ENCODE data around the gene HM13.
"Not testable (repeated sequence)": the region's sequence is repeated elsewhere in the genome, so short reads cannot be mapped to it uniquely, and the experiment has no call there.

HM13 gene

DNA sequence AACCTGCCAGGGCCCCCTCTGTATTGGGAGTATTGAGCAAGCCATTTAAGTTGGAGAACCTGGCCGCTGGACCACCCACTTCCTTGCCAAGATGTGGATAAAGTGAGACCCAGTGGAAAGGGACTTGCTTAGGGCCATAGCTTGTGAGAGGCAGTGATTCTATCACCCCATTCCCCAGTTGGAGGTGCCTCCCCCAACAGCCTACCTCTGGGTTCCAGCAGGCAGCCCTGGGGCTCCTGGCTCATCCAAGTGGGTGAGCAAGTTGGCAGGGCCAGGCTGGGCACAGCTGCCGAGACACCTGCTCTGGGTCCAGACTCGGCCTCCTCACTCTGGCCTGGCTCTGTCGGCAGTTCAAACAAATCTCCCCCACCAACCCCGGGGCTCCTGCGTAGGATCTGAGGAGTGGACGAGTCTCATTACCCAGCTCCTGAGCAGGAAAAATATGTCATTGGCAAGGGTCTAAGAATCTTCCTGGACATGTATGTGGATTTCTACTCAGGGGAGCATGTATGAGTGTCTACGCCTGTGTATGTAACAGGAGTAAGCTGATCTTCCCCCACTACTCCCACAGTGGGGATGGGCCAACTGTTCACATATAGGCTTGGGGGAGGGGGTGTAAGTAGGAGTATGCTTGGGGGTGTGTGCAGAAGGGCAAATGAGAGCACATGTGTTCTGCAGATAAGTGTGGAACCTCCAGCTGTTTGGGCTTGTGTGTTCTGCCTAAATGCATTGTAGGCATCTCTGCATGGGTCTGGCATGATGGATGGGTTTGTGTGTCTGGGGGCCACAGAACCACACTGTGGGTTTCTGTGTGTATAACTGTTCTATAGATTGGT lies 92.8 kb downstream of the HM13 start:
- no peak overlapping the region for H3K9ac ChIP-seq
- H3K4me3 ChIP-seq = no peak overlapping the region

DNA sequence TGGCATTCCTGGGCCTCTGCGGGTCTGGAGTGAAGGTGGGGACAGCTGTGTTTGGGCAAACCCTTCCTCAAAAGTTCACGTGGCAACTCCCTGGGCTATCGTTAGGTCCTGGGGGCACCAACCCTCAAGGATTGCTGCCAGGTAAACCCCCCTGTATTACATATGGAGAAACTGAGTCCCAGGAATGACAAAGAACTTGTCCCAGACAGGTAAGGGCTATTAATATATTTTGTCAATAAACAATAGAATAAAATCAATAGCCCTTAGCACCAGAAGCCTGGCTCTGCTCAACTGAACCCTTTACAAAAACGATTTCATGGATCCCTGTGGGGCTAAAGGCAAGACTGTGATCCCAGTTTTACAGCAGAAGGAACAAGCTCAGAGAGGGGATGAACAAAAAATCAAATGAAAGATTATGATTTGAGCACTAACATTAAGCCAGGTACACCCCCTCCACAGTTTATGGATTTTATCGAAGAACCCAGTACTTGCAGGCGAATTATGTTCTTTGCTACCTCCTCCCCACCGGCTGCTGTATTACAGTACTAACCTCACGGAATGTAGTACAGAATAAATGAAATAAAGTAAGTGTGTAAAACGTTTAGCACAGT lies 93.5 kb downstream of the HM13 start:
- TF ChIP-seq Cebpa-rat (IDR thresholded peaks at IDR 0.05) = no peak
- Histone ChIP-seq H3K9ac (no peak overlapping the region), H3K4me3 (no peak overlapping the region), H3K27me3 (peaks cover 85% of the 10 kb centered on the region), H3K36me3 (no peaks in the 10 kb centered on the region), H4K20me1 (peaks cover 63% of the 10 kb centered on the region), H3K4me1 (peaks cover 26% of the 10 kb centered on the region), H3K4me2 (no peak overlapping the region), H3K9me3 (no peaks in the 10 kb centered on the region), H3K27ac (no peak overlapping the region)

More for the DNA sequence above, 92.8 kb downstream of the HM13 start:
- Histone ChIP-seq H3K4me1 (peaks cover 21% of the 10 kb centered on the region), H3K4me2 (no peak overlapping the region), H4K20me1 (peaks cover 68% of the 10 kb centered on the region), H3K9me3 (no peaks in the 10 kb centered on the region), H3K36me3 (no peaks in the 10 kb centered on the region), H3K27ac (no peak overlapping the region), H3K27me3 (peaks cover 92% of the 10 kb centered on the region)
- no peak for TF ChIP-seq Cebpa-rat (IDR thresholded peaks at IDR 0.05)

DNA sequence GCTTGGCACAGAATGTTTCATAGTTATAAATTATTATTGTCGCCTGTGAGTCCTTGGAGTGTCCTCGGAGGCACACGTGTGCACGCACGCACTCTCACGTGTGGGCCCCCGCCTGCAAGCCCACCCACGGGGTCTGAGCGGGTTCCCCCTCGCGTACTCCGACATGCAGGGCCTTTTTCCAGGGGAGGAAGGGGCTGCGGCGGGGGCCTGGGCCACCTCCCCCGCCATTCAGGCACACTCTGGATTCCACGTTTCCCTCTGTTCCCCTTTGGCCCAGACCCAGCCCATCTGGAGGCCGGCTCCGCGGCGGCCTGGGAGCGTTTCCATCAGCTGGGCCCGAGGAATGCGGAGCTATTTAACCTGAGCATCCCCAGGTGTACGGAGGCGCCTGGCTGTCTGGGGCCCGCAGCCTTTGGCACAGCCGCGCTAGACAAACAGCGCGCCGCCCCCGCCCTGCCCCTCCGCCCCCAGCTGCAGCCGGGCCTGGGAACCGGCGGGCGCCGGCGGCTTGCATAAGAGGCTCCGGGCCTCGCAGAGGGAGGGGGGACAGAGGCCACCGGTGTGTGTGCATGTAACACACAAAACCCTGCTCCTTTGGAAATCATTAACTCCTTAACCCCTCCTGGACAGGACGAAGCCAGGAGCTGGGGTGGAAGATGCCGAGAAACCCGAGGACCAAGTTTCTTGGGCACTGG lies 94.2 kb downstream of the HM13 start:
- H3K9me3 ChIP-seq = no peaks in the 10 kb centered on the region
- peaks cover 78% of the 10 kb centered on the region for H3K27me3 ChIP-seq
- H3K27ac ChIP-seq = no peak overlapping the region
- H3K9ac ChIP-seq = no peak overlapping the region
- no peak for TF ChIP-seq Cebpa-rat (IDR thresholded peaks at IDR 0.05)
- H3K4me1 ChIP-seq = peaks cover 26% of the 10 kb centered on the region
- H4K20me1 ChIP-seq = peaks cover 57% of the 10 kb centered on the region
- no peak overlapping the region for H3K4me2 ChIP-seq
- no peaks in the 10 kb centered on the region for H3K36me3 ChIP-seq
- no peak overlapping the region for H3K4me3 ChIP-seq

DNA sequence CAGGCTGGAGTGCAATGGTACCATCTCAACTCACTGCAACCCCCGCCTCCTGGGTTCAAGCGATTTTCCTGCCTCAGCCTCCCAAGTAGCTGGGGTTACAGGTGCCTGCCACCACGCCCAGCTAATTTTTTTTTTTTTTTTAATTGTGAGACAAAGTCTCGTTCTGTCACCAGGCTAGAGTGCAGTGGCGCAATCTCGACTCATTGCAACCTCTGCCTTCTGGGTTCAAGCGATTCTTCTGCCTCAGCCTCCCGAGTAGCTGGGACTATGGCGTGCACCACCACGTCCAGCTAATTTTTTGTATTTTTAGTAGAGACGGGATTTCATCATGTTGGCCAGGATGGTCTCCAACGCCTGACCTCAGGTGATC lies 98.0 kb downstream of the HM13 start:
- H3K9me3 ChIP-seq, H3K27ac ChIP-seq, H3K4me3 ChIP-seq, H3K9ac ChIP-seq, H3K36me3 ChIP-seq: not testable (repeated sequence)
- Histone ChIP-seq H3K4me2 (0 out of 2 replicates have a peak overlapping the region, but pooled peaks have one; percentile 44), H3K4me1 (peaks cover 15% of the 10 kb centered on the region), H4K20me1 (peaks cover 22% of the 10 kb centered on the region), H3K27me3 (peaks cover 40% of the 10 kb centered on the region)

DNA sequence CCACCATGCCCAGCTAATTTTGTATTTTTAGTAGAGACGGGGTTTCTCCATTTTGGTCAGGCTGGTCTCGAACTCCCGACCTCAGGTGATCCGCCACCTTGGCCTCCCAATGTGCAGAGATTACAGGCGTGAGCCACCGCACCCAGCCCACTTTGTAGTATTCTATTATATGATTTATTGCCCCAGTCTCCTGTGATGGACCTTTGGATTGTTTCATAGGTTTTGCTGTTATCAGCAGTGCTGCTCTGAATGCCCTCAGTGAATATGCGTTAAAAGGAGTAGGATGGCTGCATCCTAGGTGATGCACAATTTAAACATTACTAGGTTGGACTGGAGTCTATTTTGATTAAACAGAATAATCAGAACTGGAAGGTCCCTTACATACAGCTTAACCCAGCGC lies 101.2 kb downstream of the HM13 start:
- Histone ChIP-seq H3K4me2 (no peak overlapping the region), H3K27me3 (peaks cover 10% of the 10 kb centered on the region; the same call in 1 of the 2 replicates), H3K9me3 (no peaks in the 10 kb centered on the region), H3K27ac (no peak overlapping the region), H3K36me3 (no peaks in the 10 kb centered on the region), H3K4me1 (peaks cover 21% of the 10 kb centered on the region), H4K20me1 (no peaks in the 10 kb centered on the region), H3K9ac (no peak overlapping the region), H3K4me3 (no peak overlapping the region)
- TF ChIP-seq Cebpa-rat (IDR thresholded peaks at IDR 0.05) = no peak

DNA sequence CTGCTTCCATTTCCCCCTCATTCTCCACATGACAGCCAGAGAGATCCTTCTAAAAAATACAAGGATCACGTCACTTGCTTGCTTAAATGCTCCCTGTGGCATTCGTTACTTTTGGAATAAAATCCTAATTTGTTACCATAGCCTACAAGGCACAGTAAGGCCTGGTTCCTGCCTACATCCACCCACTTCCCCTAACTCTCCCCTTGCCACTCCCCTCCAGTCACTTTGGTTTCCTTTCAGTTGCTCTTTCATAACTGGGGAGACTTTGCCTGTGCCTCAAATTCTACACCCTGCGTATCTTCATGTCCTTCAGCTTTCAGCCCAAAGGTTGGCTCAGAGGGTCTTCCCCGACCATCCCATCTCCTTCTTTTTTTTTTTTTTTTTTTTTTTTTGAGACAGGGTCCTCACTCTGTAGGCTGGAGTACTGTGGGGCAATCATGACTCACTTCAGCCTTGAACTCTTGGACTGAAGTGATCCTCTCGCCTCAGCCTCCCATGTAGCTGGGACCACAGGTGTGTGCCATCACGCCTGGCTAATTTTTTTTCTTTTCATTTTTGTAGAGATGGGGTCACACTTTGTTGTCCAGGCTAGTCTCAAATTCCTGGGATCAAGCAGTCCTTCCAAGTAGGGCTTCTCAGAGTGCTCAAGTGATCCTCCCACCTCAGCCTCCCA lies 103.3 kb downstream of the HM13 start:
- TF ChIP-seq Cebpa-rat (IDR thresholded peaks at IDR 0.05) = no peak
- Histone ChIP-seq H3K4me2 (peak overlapping the region; percentile 35; the same call in 1 of the 2 replicates), H4K20me1 (no peaks in the 10 kb centered on the region)

More for the DNA sequence above, 103.3 kb downstream of the HM13 start:
- Histone ChIP-seq H3K27ac (no peak overlapping the region), H3K27me3 (no peaks in the 10 kb centered on the region), H3K4me3 (no peak overlapping the region), H3K4me1 (peaks cover 30% of the 10 kb centered on the region), H3K36me3 (no peaks in the 10 kb centered on the region), H3K9me3 (no peaks in the 10 kb centered on the region), H3K9ac (no peak overlapping the region)

Measured in BLaER1 (cell line).